SU-DHL-6 (cell line): Measurements from ENCODE around the gene BUB1.
A peak's percentile ranks its signal among the peaks of the same experiment; 100 is the strongest.

Experiments used
- CTCF ChIP-seq: fragments of 200-600 bp; sonication (generic); IDR thresholded peaks from one replicate; pipeline ENCODE4 v1.5.1; 2017; ENCODE audit warnings: antibody characterized with exemption, mild to moderate bottlenecking, low read length, moderate library complexity; ENCODE audit not compliant: insufficient read depth, poor library complexity, severe bottlenecking
- EZH2phosphoT487 ChIP-seq: fragments of 200-600 bp; sonication (generic), shearing (Covaris generic); conservative IDR thresholded peaks from 2 replicates; pipeline ENCODE4 v1.6.1; 2018; ENCODE audit warnings: mild to moderate bottlenecking, antibody characterized with exemption, low read length, moderate library complexity, mixed read lengths

- TF ChIP-seq CTCF (peak; percentile 26), EZH2phosphoT487 (no peak)
Observed at GRCh38 chr2:110679337-110679707, 1.5 kb upstream of the BUB1 start.
